Spleen (tissue), 11 donors: ENCODE measurements around the gene ARL5C. TPM values are rescaled to one million over a fixed set of nuclear protein-coding genes. Genes with fewer than 3 reads are reported as not detected.

Experiments
- DNase-seq: peaks from one replicate; pipeline ENCODE4 v3.0.0-alpha.2; 2020
- H3K27ac ChIP-seq, 8 donors: fragments of 200-600 bp; sonication (generic) in 7 of 8; 1 replicate in 4 of 8; 2 replicates in 4 of 8; pipeline versions ENCODE4 v1.5.0 to v1.8.0; 2016 to 2021; ENCODE audit warnings: inconsistent platforms in 4 of 8, mild to moderate bottlenecking in 4 of 8, moderate library complexity in 1 of 8
- H3K27me3 ChIP-seq, 7 donors: fragments of 200-600 bp; sonication (generic) in 6 of 7; replicated peaks in 1 of 7; 1 replicate in 4 of 7; 2 replicates in 3 of 7; pipeline versions ENCODE4 v1.5.0 to v1.8.0; 2016 to 2021; ENCODE audit warnings: inconsistent platforms in 3 of 7, mild to moderate bottlenecking in 1 of 7
- H3K36me3 ChIP-seq, 6 donors: fragments of 200-600 bp; sonication (generic) in 5 of 6; 1 replicate in 4 of 6; 2 replicates in 2 of 6; pipeline versions ENCODE4 v1.5.0 to v1.8.0; 2016 to 2021; ENCODE audit warnings: inconsistent platforms in 2 of 6
- H3K4me1 ChIP-seq, 6 donors: fragments of 200-600 bp; sonication (generic) in 5 of 6; 1 replicate in 3 of 6; 2 replicates in 3 of 6; pipeline versions ENCODE4 v1.5.0 to v1.8.0; 2016 to 2021; ENCODE audit warnings: inconsistent platforms in 3 of 6
- H3K4me3 ChIP-seq, 8 donors: fragments of 200-600 bp; sonication (generic) in 7 of 8; 1 replicate in 4 of 8; 2 replicates in 4 of 8; pipeline versions ENCODE4 v1.5.0 to v1.8.0; 2016 to 2021; ENCODE audit warnings: inconsistent platforms in 4 of 8, mild to moderate bottlenecking in 4 of 8, moderate library complexity in 2 of 8
- H3K9me3 ChIP-seq, 8 donors: fragments of 200-600 bp; sonication (generic) in 7 of 8; 1 replicate in 4 of 8; 2 replicates in 4 of 8; pipeline versions ENCODE4 v1.5.0 to v1.8.0; 2016 to 2021; ENCODE audit warnings: inconsistent platforms in 4 of 8
- POLR2A ChIP-seq, 3 donors: fragments of 450-650 bp; IDR thresholded peaks; one replicate each; pipeline ENCODE4 v1.5.1; 2017; ENCODE audit warnings: antibody characterized with exemption in 3 of 3, mild to moderate bottlenecking in 1 of 3
- POLR2AphosphoS5 ChIP-seq, 3 donors: sonication (generic); formaldehyde crosslinking; IDR thresholded peaks; one replicate each; pipeline ENCODE4 v1.5.1; 2017; ENCODE audit warnings: antibody characterized with exemption in 3 of 3
- WGBS, 5 donors: extraction: QIAGEN DNeasy Blood & Tissue Kit in 3 of 5; methylation state at CpG; one replicate each; pipeline versions ENCODE4 v1.1.5 to v1.1.7; 2013 to 2018; 5-methylcytosine and 5-hydroxymethylcytosine counted together
- intact Hi-C: fragments of 100-400 bp; cut with DNase I; formaldehyde crosslinking; loops from one replicate; pipeline ENCODE4 v1.15.0; 2023; ENCODE audit warnings: low total_unique reads
- polyA plus RNA-seq, 3 donors: library from polyadenylated mRNA; stranded (reverse); fragments of 200-250 nt; gene quantifications; one replicate each; pipeline ENCODE4 v1.2.1, GENCODE V29; 2013
- total RNA-seq, 7 donors: library from RNA; depleted of rRNA in 3 of 7; stranded (reverse); fragments of >200 nt in 3 of 7; fragmentation: NEBNext Ultra II Directional in 4 of 7; extraction: Animal tissue kit (Norgen Biotek cat#: 25700) in 4 of 7; gene quantifications; one replicate each; pipeline versions ENCODE4 v1.1.0 to v1.2.1, GENCODE V29; 2016 to 2021
- TF ChIP-seq, protein P1 (sequence below), 11 experiments: fragments of 200-600 bp in 7 of 11; fragments of 450-650 bp in 4 of 11; sonication (generic) in 4 of 11; IDR thresholded peaks in 8 of 11; conservative IDR thresholded peaks in 3 of 11; 1 replicate in 7 of 11; 2 replicates in 4 of 11; pipeline versions ENCODE4 v1.4.0 to v1.8.0; 2016 to 2021; ENCODE audit warnings: antibody characterized with exemption in 11 of 11, inconsistent platforms in 4 of 11, mild to moderate bottlenecking in 1 of 11
- donor health status: healthy with polysubstance abuse.
- donor health status: DM: no; HTN: no; CAD: no; lungs with moderate emphysema.
- donor health status: DM: no; HTN: no; CAD: no.
- donor health status: Bipolar disorder and iron deficiency.
- donor health status: healthy.
- donor health status: DM: no; HTN: no; CAD: no.
- donor health status: DM: yes; HTN: yes; CAD: no.

Gene ARL5C
- total and polyA plus RNA-seq, 10 donors = not detected

DNA sequence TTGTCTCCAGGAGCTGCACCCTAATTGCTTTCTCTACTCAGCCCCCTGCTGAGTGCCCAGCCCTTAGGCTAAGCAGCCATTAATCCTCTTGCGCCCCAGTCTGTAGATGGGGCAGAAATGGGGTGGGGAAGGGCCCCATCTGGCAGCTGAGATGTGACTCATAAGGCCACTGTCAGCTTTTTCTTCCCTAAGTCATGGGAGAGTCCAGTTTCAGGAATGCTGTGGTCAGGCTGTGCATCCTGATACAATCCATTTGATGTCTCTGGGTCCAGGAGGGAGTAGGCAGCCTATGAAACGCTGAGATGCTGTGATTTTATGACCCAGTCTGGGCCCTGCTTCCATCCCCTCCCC, 26.8 kb downstream of the ARL5C start:
- TF ChIP-seq POLR2A (IDR thresholded peaks at IDR 0.05) (no peak), POLR2AphosphoS5 (IDR thresholded peaks at IDR 0.05) (no peak)
- TF ChIP-seq, protein P1, sequence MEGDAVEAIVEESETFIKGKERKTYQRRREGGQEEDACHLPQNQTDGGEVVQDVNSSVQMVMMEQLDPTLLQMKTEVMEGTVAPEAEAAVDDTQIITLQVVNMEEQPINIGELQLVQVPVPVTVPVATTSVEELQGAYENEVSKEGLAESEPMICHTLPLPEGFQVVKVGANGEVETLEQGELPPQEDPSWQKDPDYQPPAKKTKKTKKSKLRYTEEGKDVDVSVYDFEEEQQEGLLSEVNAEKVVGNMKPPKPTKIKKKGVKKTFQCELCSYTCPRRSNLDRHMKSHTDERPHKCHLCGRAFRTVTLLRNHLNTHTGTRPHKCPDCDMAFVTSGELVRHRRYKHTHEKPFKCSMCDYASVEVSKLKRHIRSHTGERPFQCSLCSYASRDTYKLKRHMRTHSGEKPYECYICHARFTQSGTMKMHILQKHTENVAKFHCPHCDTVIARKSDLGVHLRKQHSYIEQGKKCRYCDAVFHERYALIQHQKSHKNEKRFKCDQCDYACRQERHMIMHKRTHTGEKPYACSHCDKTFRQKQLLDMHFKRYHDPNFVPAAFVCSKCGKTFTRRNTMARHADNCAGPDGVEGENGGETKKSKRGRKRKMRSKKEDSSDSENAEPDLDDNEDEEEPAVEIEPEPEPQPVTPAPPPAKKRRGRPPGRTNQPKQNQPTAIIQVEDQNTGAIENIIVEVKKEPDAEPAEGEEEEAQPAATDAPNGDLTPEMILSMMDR (IDR thresholded peaks at IDR 0.05 in 8 of 11, conservative IDR thresholded peaks at IDR 0.05 in 3 of 11) = no peak
- Histone ChIP-seq H3K36me3 (no peaks in the 10 kb centered on the region), H3K4me1 (no peaks in the 10 kb centered on the region), H3K9me3 (peaks cover 0 to 6% (median 2%) of the 10 kb centered on the region in 8 donors), H3K27ac (no peak overlapping the region), H3K4me3 (no peak overlapping the region), H3K27me3 (no peaks in the 10 kb centered on the region)
- WGBS, 5 donors = 76 to 90% (median 82%) methylated on average over 2 of the region's 2 CpGs
- intact Hi-C loops = no loop called here
- DNase-seq = no peak

DNA sequence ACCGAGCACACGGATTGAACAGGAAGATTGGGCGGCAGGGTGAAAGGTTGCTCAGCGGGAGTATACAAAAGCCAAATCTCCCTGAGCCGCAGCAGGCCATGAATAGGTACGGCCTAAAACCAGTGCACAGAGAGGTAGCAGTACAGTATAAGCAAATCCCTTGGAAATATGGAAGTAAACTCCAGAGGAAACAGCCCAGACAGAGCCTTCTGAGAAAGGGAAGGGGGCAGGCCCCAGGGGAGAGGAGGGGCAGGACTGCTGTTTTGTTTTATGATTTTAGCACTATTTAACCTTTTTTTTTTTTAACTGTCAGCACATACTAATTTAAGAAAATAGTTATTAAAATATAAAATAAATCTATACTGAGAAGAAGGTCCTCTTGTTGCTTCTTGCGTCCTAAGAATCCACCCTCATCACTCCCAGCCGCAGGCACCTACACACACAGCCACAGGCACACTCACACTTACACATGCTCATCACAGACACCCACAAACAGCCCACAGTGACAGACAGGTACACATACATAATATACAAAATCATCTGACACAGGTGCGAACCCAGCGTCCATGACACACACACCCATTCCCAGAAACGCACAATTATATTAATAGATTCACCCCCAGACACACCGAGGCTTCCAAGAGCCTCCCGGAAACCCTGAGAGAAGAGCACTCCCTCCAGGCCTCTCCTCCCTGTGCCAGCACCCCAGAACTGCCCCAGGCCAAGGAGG, 27.4 kb downstream of the ARL5C start:
- no peak for TF ChIP-seq POLR2AphosphoS5 (IDR thresholded peaks at IDR 0.05)
- no peak for DNase-seq
- H3K4me1 ChIP-seq = no peaks in the 10 kb centered on the region
- no peak overlapping the region for H3K4me3 ChIP-seq
- H3K27ac ChIP-seq = no peak overlapping the region
- peaks cover 0 to 6% (median 2%) of the 10 kb centered on the region in 8 donors for H3K9me3 ChIP-seq
- no peaks in the 10 kb centered on the region for H3K36me3 ChIP-seq
- H3K27me3 ChIP-seq = no peaks in the 10 kb centered on the region
- 83 to 93% (median 91%) methylated on average over 13 of the region's 13 CpGs for WGBS, 5 donors
- intact Hi-C loops = no loop called here

DNA sequence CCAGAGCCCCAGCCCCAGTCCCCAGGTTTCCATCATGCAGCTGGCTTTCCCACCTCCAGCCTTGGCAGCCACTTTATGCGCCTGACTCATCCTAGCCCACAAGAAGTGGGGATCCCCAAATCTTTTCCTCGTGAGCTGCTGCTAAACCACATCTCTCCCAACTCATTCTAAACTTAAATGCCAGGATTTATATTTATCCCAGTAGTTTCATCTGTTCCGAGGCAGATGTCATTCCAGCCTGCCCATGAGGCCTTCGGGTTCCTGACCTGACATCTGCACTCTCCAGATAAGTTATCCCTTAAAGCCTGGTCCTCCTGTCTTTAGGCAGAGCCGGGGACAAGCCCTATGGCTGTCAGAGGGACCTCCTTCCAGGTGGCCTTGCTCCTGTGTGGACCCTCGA, 31.1 kb downstream of the ARL5C start:
- WGBS, 5 donors = 75 to 83% (median 80%) methylated on average over 6 of the region's 6 CpGs
- intact Hi-C loops = no loop called here
- H3K4me3 ChIP-seq = no peak overlapping the region
- H3K9me3 ChIP-seq = no peaks in the 10 kb centered on the region
- H3K27ac ChIP-seq = no peak overlapping the region
- no peaks in the 10 kb centered on the region for H3K36me3 ChIP-seq
- TF ChIP-seq POLR2A (IDR thresholded peaks at IDR 0.05) = no peak
- TF ChIP-seq, protein P1 (IDR thresholded peaks at IDR 0.05 in 8 of 11, conservative IDR thresholded peaks at IDR 0.05 in 3 of 11) = no peak
- TF ChIP-seq POLR2AphosphoS5 (IDR thresholded peaks at IDR 0.05) = no peak
- H3K4me1 ChIP-seq = no peaks in the 10 kb centered on the region
- no peaks in the 10 kb centered on the region for H3K27me3 ChIP-seq
- DNase-seq = no peak

DNA sequence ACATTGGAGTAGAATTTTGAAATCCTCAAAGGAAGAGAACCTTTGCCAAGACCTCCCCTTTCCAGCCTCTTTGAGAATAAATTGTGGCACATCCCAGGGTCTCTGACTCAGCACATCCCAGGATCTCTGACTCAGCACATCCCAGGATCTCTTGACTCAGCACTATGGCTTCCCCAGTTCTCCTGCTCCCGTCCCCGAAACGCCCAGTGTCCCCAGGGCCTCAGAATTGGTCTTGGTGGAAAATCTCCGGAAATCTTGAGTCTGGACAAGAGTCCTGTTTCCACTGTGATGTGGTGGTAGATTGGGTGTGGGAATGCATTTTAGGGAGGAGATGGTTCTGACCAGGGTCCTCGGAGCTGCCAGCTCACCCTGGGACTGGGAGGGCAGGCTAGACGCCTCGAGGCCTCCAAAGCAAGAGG, 33.8 kb downstream of the ARL5C start:
- H3K9me3 ChIP-seq = no peaks in the 10 kb centered on the region
- TF ChIP-seq, protein P1 (IDR thresholded peaks at IDR 0.05 in 8 of 11, conservative IDR thresholded peaks at IDR 0.05 in 3 of 11) = no peak
- no peak for TF ChIP-seq POLR2AphosphoS5 (IDR thresholded peaks at IDR 0.05)
- TF ChIP-seq POLR2A (IDR thresholded peaks at IDR 0.05) = no peak
- 84 to 93% (median 87%) methylated on average over 7 of the region's 7 CpGs for WGBS, 5 donors
- no peak overlapping the region for H3K27ac ChIP-seq
- no peaks in the 10 kb centered on the region for H3K27me3 ChIP-seq
- intact Hi-C loops = no loop called here
- no peaks in the 10 kb centered on the region for H3K36me3 ChIP-seq
- DNase-seq = no peak
- H3K4me3 ChIP-seq = no peak overlapping the region
- H3K4me1 ChIP-seq = no peaks in the 10 kb centered on the region
